Sigmoid colon (tissue), 7 donors: ENCODE data around the gene SH3TC2. TPM values are rescaled to one million over a fixed set of nuclear protein-coding genes. Genes with fewer than 3 reads are reported as not detected.

Source experiments
- DNase-seq: peaks from one replicate; pipeline ENCODE4 v3.0.0-alpha.2; 2019
- H3K27ac ChIP-seq, 4 donors: fragments of 200-600 bp; sonication (generic); one replicate each; pipeline ENCODE4 v1.5.1; 2016 to 2019; ENCODE audit warnings: mild to moderate bottlenecking in 1 of 4
- H3K27me3 ChIP-seq, 3 donors: fragments of 200-600 bp; sonication (generic); one replicate each; pipeline ENCODE4 v1.5.1; 2019; ENCODE audit warnings: mild to moderate bottlenecking in 1 of 3
- H3K36me3 ChIP-seq, 4 donors: fragments of 200-600 bp; sonication (generic); one replicate each; pipeline ENCODE4 v1.5.1; 2016 to 2019
- H3K4me1 ChIP-seq, 4 donors: fragments of 200-600 bp; sonication (generic); one replicate each; pipeline ENCODE4 v1.5.1; 2017 to 2019
- H3K4me3 ChIP-seq, 4 donors: fragments of 200-600 bp; sonication (generic); one replicate each; pipeline ENCODE4 v1.5.1; 2017 to 2019; ENCODE audit warnings: mild to moderate bottlenecking in 2 of 4, moderate library complexity in 1 of 4
- H3K9me3 ChIP-seq, 4 donors: fragments of 200-600 bp in 3 of 4; sonication (generic) in 3 of 4; one replicate each; pipeline versions ENCODE4 v1.5.1 to v1.6.1; 2013 to 2019
- CTCF ChIP-seq, 4 experiments: fragments of 450-650 bp in 3 of 4; fragments of 200-600 bp in 1 of 4; IDR thresholded peaks; one replicate each; pipeline ENCODE4 v1.5.1; 2016 to 2019; ENCODE audit warnings: antibody characterized with exemption in 4 of 4, mild to moderate bottlenecking in 3 of 4, moderate library complexity in 2 of 4
- EP300 ChIP-seq, 4 donors: sonication (generic); formaldehyde crosslinking; IDR thresholded peaks; one replicate each; pipeline ENCODE4 v1.6.1; 2017; ENCODE audit warnings: antibody characterized with exemption in 4 of 4
- POLR2A ChIP-seq, 2 donors: fragments of 450-650 bp; IDR thresholded peaks; one replicate each; pipeline ENCODE4 v1.6.1; 2016; ENCODE audit warnings: antibody characterized with exemption in 2 of 2, mild to moderate bottlenecking in 2 of 2, moderate library complexity in 2 of 2
- POLR2AphosphoS5 ChIP-seq, 4 donors: sonication (generic); formaldehyde crosslinking; IDR thresholded peaks; one replicate each; pipeline ENCODE4 v1.6.1; 2017; ENCODE audit warnings: antibody characterized with exemption in 4 of 4
- WGBS, 2 donors: extraction: QIAGEN DNeasy Blood & Tissue Kit; methylation state at CpG; one replicate each; pipeline ENCODE4 v1.1.7; 2013; 5-methylcytosine and 5-hydroxymethylcytosine counted together
- intact Hi-C: fragments of 100-400 bp; cut with DNase I; formaldehyde crosslinking; loops from one replicate; pipeline ENCODE4 v1.15.1; 2023
- polyA plus RNA-seq, 3 donors: library from polyadenylated mRNA; stranded (reverse); fragments of 200-250 nt; gene quantifications; one replicate each; pipeline ENCODE4 v1.2.3, GENCODE V29; 2013
- total RNA-seq, 4 donors: library from RNA; depleted of rRNA; stranded (reverse); fragments of >200 nt; gene quantifications; one replicate each; pipeline ENCODE4 v1.1.0, GENCODE V29; 2016
- donor health status: healthy with polysubstance abuse.
- donor health status: Bipolar disorder and iron deficiency.
- donor health status: healthy.

Gene SH3TC2
- total and polyA plus RNA-seq, 7 donors = under 0.01 to 8.3 (median 1.7) TPM; not detected in 1

- DNase-seq = no peak
- Histone ChIP-seq H3K9me3 (no peaks in the 10 kb centered on the region), H3K4me1 (no peaks in the 10 kb centered on the region), H3K27me3 (no peaks in the 10 kb centered on the region), H3K27ac (no peak overlapping the region), H3K36me3 (no peaks in the 10 kb centered on the region), H3K4me3 (no peak overlapping the region)
- WGBS, 2 donors = 89 to 97% methylated on average over 2 of the region's 2 CpGs
- no peak for TF ChIP-seq POLR2A (IDR thresholded peaks at IDR 0.05)
- intact Hi-C loops = no loop called here
Observed at GRCh38 chr5:149046196-149046829, 16.5 kb downstream of the SH3TC2 start.

GRCh38 chr5:149045089-149045460, 17.8 kb downstream of the SH3TC2 start:
- Histone ChIP-seq H3K36me3 (no peaks in the 10 kb centered on the region), H3K4me1 (no peaks in the 10 kb centered on the region), H3K27ac (no peak overlapping the region), H3K9me3 (no peaks in the 10 kb centered on the region), H3K27me3 (no peaks in the 10 kb centered on the region), H3K4me3 (no peak overlapping the region)
- intact Hi-C loops = no loop called here
- no peak for TF ChIP-seq POLR2A (IDR thresholded peaks at IDR 0.05)
- TF ChIP-seq CTCF (IDR thresholded peaks at IDR 0.05) = no peak
- no peak for TF ChIP-seq POLR2AphosphoS5 (IDR thresholded peaks at IDR 0.05)
- no peak for TF ChIP-seq EP300 (IDR thresholded peaks at IDR 0.05)
- DNase-seq = no peak

GRCh38 chr5:149044453-149045088, 18.3 kb downstream of the SH3TC2 start:
- Histone ChIP-seq H3K36me3 (no peaks in the 10 kb centered on the region), H3K4me3 (no peak overlapping the region), H3K27ac (no peak overlapping the region), H3K4me1 (no peaks in the 10 kb centered on the region), H3K27me3 (no peaks in the 10 kb centered on the region), H3K9me3 (no peaks in the 10 kb centered on the region)
- no peak for DNase-seq
- WGBS, 2 donors = 90 to 94% methylated on average over 4 of the region's 4 CpGs
- intact Hi-C loops = no loop called here
- TF ChIP-seq EP300 (IDR thresholded peaks at IDR 0.05) (no peak), POLR2A (IDR thresholded peaks at IDR 0.05) (no peak), POLR2AphosphoS5 (IDR thresholded peaks at IDR 0.05) (no peak), CTCF (IDR thresholded peaks at IDR 0.05) (no peak)

- Histone ChIP-seq H3K27ac (no peak overlapping the region), H3K4me3 (no peak overlapping the region), H3K4me1 (no peaks in the 10 kb centered on the region), H3K9me3 (no peaks in the 10 kb centered on the region), H3K36me3 (no peaks in the 10 kb centered on the region), H3K27me3 (no peaks in the 10 kb centered on the region)
- no peak for DNase-seq
- TF ChIP-seq POLR2A (IDR thresholded peaks at IDR 0.05) (no peak), CTCF (IDR thresholded peaks at IDR 0.05) (no peak), EP300 (IDR thresholded peaks at IDR 0.05) (no peak), POLR2AphosphoS5 (IDR thresholded peaks at IDR 0.05) (no peak)
- WGBS, 2 donors = 72 to 80% methylated on average over 4 of the region's 4 CpGs
- intact Hi-C loops = no loop called here
Observed at GRCh38 chr5:149043641-149044040, 19.2 kb downstream of the SH3TC2 start.

GRCh38 chr5:149042865-149043264, 20.0 kb downstream of the SH3TC2 start:
- Histone ChIP-seq H3K27me3 (no peaks in the 10 kb centered on the region), H3K36me3 (no peaks in the 10 kb centered on the region), H3K9me3 (no peaks in the 10 kb centered on the region), H3K27ac (no peak overlapping the region), H3K4me3 (no peak overlapping the region), H3K4me1 (no peaks in the 10 kb centered on the region)
- no peak for DNase-seq
- 86% methylated on average over 1 of the region's 1 CpG for WGBS, 2 donors
- TF ChIP-seq POLR2A (IDR thresholded peaks at IDR 0.05) (no peak), POLR2AphosphoS5 (IDR thresholded peaks at IDR 0.05) (no peak), EP300 (IDR thresholded peaks at IDR 0.05) (no peak), CTCF (IDR thresholded peaks at IDR 0.05) (no peak)
- intact Hi-C loops = no loop called here
